NB4 (cell line): ENCODE results near the gene IGSF11.

Source experiments
- CTCF ChIP-seq: IDR thresholded peaks from one replicate; pipeline ENCODE4 v1.5.1; 2012; ENCODE audit warnings: low read depth, low read length
- MAX ChIP-seq: IDR thresholded peaks from 2 replicates; pipeline ENCODE4 v1.6.1; 2011; ENCODE audit warnings: low read depth, low read length
- MYC ChIP-seq: IDR thresholded peaks from 2 replicates; pipeline ENCODE4 v1.6.1; 2011; ENCODE audit warnings: low read depth, low read length
- POLR2A ChIP-seq: IDR thresholded peaks from 2 replicates; pipeline ENCODE4 v1.6.1; 2011; ENCODE audit warnings: mild to moderate bottlenecking; ENCODE audit not compliant: insufficient read length; ENCODE audit errors: extremely low read depth

GRCh38 chr3:118990823-118991560 is 43.7 kb downstream of the IGSF11 start:
- TF ChIP-seq CTCF (no peak), MAX (no peak), POLR2A (no peak), MYC (no peak)
